HUDEP-2 (cell line): ENCODE results near the gene PIGZ.
"Not testable (repeated sequence)": the region's sequence is repeated elsewhere in the genome, so short reads cannot be mapped to it uniquely, and the experiment has no call there.

Experiments
- DNase-seq, 76 experiments: peaks; one replicate each; lab custom pipeline; 2025; ENCODE audit not compliant: unreplicated experiment in 76 of 76; lab: John Stamatoyannopoulos, UW

PIGZ gene

GRCh38 chr3:196954832-196955231 lies 13.8 kb downstream of the PIGZ start:
- no peak for DNase-seq

- no peak for DNase-seq
Measured at GRCh38 chr3:196951371-196951770, 17.3 kb downstream of the PIGZ start.

GRCh38 chr3:196949750-196950149 lies 18.9 kb downstream of the PIGZ start:
- no peak for DNase-seq

- DNase-seq, result no peak
Measured at GRCh38 chr3:196949285-196949619, 19.4 kb downstream of the PIGZ start.

- peak in 1 of 76 experiments; percentile 7 for DNase-seq
Measured at GRCh38 chr3:196948442-196949284, 20.0 kb downstream of the PIGZ start.

GRCh38 chr3:196947860-196948441 lies 20.7 kb downstream of the PIGZ start:
- DNase-seq, result no peak

GRCh38 chr3:196947136-196947859 lies 21.3 kb downstream of the PIGZ start:
- DNase-seq, result peak in 1 of 76 experiments; percentile 22

GRCh38 chr3:196944037-196944790 lies 24.4 kb downstream of the PIGZ start:
- DNase-seq, result not testable (repeated sequence)

- DNase-seq, result peak in 1 of 76 experiments; percentile 8
Measured at GRCh38 chr3:196942915-196943277, 25.7 kb downstream of the PIGZ start.

- DNase-seq, result peak; percentile 59 to 99 (median 96)
Measured at GRCh38 chr3:196942226-196942914, 26.3 kb downstream of the PIGZ start, which contains the start of gene NCBP2. NCBP2 (minus strand) TSS chr3:196942528; CDS start chr3:196942503, 25 bp downstream.

GRCh38 chr3:196941729-196942225 lies 26.9 kb downstream of the PIGZ start:
- DNase-seq, result peak in 58 of 76 experiments; percentile 6 to 83 (median 48)

- DNase-seq, result no peak
Measured at GRCh38 chr3:196938576-196938975, 30.1 kb downstream of the PIGZ start.

GRCh38 chr3:196938124-196938523 lies 30.5 kb downstream of the PIGZ start:
- no peak for DNase-seq

GRCh38 chr3:196936288-196936687 lies 32.3 kb downstream of the PIGZ start:
- no peak for DNase-seq

- no peak for DNase-seq
Measured at GRCh38 chr3:196932600-196932999, 36.0 kb downstream of the PIGZ start.

- no peak for DNase-seq
Measured at GRCh38 chr3:196931828-196932587, 36.6 kb downstream of the PIGZ start.

GRCh38 chr3:196931157-196931556 lies 37.5 kb downstream of the PIGZ start:
- DNase-seq, result no peak

- no peak for DNase-seq
Measured at GRCh38 chr3:196927571-196928453, 40.8 kb downstream of the PIGZ start.
